IMR-90 (cell line): ENCODE measurements around the gene UEVLD.

Source experiments
- BHLHE40 ChIP-seq: fragments of 150-350 bp; IDR thresholded peaks from 2 replicates; pipeline ENCODE4 v1.6.1; 2016; ENCODE audit warnings: mild to moderate bottlenecking, low read depth, low read length
- CEBPB ChIP-seq: IDR thresholded peaks from 2 replicates; pipeline ENCODE4 v1.6.1; 2012; ENCODE audit warnings: low read depth, low read length, improper control_type of control experiment
- CTCF ChIP-seq: conservative IDR thresholded peaks from 2 replicates; pipeline ENCODE4 v1.5.1; 2012; ENCODE audit warnings: mild to moderate bottlenecking, low read depth, low read length, improper control_type of control experiment
- FOS ChIP-seq: fragments of 150-350 bp; IDR thresholded peaks from 2 replicates; pipeline ENCODE4 v1.6.1; 2016; ENCODE audit warnings: low read depth, low read length
- MAFK ChIP-seq: IDR thresholded peaks from 2 replicates; pipeline ENCODE4 v1.6.1; 2012; ENCODE audit warnings: low read depth, low read length, improper control_type of control experiment
- MAZ ChIP-seq: IDR thresholded peaks from 2 replicates; pipeline ENCODE4 v1.6.1; 2012; ENCODE audit warnings: low read depth, mild to moderate bottlenecking, low read length, improper control_type of control experiment, moderate library complexity, borderline replicate concordance
- MXI1 ChIP-seq: IDR thresholded peaks from 2 replicates; pipeline ENCODE4 v1.6.1; 2012; ENCODE audit warnings: low read depth, mild to moderate bottlenecking, low read length, moderate library complexity, borderline replicate concordance
- NFE2L2 ChIP-seq: fragments of 150-350 bp; IDR thresholded peaks from 2 replicates; pipeline ENCODE4 v1.6.1; 2016; ENCODE audit warnings: low read depth, mild to moderate bottlenecking, low read length
- POLR2A ChIP-seq: IDR thresholded peaks from 2 replicates; pipeline ENCODE4 v1.6.1; 2012; ENCODE audit warnings: mild to moderate bottlenecking, low read depth, low read length
- RAD21 ChIP-seq: IDR thresholded peaks from 2 replicates; pipeline ENCODE4 v1.6.1; 2012; ENCODE audit warnings: low read length, improper control_type of control experiment
- RCOR1 ChIP-seq: IDR thresholded peaks from 2 replicates; pipeline ENCODE4 v1.6.1; 2012; ENCODE audit warnings: mild to moderate bottlenecking, low read length, improper control_type of control experiment; ENCODE audit not compliant: insufficient replicate concordance
- RFX5 ChIP-seq: IDR thresholded peaks from 2 replicates; pipeline ENCODE4 v1.8.0; 2012; ENCODE audit warnings: low read depth, mild to moderate bottlenecking, low read length, moderate library complexity
- SMC3 ChIP-seq: fragments of 150-350 bp; IDR thresholded peaks from 2 replicates; pipeline ENCODE4 v1.6.1; 2016; ENCODE audit warnings: low read depth, mild to moderate bottlenecking, antibody characterized with exemption, low read length, moderate library complexity
- TF ChIP-seq, protein P1 (sequence below): fragments of 150-350 bp; IDR thresholded peaks from 2 replicates; pipeline ENCODE4 v1.6.1; 2017; ENCODE audit warnings: mild to moderate bottlenecking, antibody characterized with exemption, low read length, low read depth

DNA sequence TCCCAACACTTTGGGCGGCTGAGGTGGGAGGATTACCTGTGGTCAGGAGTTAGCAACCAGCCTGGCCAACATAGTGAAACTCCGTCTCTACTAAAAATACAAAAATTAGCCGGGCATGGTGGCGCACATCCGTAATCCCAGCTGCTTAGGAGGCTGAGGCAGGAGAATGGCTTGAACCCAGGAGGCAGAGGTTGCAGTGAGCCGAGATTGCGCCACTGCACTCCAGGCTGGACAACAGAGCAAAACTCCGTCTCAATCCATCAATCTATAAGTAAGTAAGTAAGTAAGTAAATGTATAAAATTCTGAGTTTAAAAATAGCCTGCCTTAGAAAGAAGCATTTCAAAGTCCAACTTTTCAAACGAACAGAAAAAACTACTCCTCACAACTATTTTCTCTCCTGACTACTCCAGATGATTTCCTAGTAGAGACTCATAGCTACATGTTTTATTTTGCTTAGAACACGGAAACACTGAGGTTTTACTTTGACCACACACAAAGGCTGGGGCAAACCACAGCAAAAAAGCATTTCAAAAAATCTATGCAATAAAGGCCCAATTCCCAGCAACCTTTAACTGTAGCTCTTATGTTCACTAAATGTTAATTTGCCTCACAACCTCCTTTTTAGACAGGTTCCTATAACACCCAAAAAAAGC, 29.3 kb upstream of the UEVLD start:
- TF ChIP-seq POLR2A (no peak), CTCF (no peak), CEBPB (no peak), FOS (no peak), MAFK (no peak), MAZ (no peak), NFE2L2 (no peak), BHLHE40 (no peak), RFX5 (no peak), RCOR1 (no peak), SMC3 (no peak), MXI1 (no peak), RAD21 (no peak)
- TF ChIP-seq, protein P1, sequence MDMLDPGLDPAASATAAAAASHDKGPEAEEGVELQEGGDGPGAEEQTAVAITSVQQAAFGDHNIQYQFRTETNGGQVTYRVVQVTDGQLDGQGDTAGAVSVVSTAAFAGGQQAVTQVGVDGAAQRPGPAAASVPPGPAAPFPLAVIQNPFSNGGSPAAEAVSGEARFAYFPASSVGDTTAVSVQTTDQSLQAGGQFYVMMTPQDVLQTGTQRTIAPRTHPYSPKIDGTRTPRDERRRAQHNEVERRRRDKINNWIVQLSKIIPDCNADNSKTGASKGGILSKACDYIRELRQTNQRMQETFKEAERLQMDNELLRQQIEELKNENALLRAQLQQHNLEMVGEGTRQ, result no peak
